Measurements from ENCODE around the gene PCBD2.
"Not testable (repeated sequence)": the region's sequence is repeated elsewhere in the genome, so short reads cannot be mapped to it uniquely, and the experiment has no call there.

The PCBD2 gene

DNA sequence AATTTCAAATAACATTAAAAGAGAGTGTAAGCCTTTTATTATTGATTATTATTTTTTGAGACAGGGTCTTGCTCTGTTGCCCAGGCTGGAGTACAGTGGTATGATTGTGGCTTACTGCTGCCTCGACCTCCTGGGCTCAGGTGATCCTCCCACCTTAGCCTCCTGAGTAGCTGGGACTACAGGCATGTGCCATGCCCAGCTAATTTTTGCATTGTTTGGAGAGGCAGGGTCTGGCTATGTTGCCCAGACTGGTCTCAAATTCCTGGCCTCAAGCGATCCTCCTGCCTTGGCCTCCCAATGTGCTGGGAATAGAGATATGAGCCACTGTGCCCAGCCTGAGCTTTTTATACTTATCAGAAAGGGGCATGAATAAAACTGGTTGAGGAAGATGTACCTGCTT lies 5.8 kb downstream of the PCBD2 start:
- not testable (repeated sequence) for DNase-seq

DNA sequence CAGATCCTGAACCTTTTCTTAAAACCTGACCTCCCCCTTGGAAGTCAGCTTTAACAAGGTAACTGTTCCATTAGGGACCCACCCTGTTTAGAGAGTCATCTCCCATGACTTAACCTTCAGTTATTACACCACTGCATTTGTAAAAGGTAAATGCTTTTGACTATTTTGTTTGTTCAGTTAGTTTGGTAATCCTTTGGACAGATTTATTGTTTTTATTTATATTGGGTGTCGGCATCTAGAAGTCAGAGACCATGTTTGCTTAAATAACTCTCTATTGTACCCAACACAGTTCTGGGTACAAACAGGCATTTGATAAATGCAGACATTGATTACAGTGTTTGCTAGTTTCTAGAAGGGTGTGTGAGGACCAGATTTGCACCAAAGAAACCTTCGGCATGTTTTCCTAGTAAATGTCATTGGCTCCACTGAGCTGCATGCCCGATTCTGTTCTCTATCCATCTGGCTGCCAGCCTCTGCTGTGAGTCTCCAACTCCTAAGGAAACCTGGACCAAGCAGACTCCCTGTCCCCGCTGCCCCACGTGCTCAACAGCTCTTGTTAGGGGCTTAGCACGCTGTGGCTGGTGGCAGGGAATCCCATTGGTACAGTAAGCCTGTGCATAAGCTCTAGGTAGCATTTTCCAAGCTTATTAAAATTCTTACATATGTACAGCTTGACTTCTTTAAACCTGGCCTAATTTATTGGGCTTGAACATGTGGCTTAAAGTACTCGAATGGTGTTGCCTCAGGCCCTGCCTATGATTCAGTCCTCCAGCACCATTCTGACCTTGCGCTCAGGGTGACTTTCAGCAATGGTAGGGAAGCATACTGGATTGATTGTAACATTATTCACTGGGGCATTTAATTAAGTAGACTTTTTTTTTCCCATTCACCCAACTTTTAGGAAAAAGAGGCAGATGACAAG lies 6.6 kb downstream of the PCBD2 start:
- DNase-seq, result no peak

DNA sequence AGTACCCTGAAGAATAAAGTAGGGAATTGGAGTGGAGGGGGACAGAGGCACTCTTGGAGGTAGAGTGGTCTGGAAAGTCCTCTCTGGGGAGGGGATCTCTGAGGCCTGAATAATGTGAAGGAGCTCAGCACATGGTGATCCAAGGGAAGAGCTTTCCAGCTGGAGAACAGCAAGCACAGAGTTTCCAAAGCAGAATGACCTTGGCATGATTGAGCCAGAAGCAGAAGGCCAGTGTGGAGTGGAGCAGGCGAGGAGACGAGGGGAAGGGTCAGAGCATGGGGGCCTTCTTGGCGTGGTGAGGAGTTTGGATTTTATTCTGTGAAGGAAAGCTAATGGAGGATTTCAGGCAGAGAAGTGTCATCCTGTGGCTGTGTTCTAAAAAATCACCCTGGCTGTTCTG lies 8.3 kb downstream of the PCBD2 start:
- DNase-seq, result no peak

GRCh38 chr5:134913795-134914194 lies 8.9 kb downstream of the PCBD2 start:
- no peak for DNase-seq

DNA sequence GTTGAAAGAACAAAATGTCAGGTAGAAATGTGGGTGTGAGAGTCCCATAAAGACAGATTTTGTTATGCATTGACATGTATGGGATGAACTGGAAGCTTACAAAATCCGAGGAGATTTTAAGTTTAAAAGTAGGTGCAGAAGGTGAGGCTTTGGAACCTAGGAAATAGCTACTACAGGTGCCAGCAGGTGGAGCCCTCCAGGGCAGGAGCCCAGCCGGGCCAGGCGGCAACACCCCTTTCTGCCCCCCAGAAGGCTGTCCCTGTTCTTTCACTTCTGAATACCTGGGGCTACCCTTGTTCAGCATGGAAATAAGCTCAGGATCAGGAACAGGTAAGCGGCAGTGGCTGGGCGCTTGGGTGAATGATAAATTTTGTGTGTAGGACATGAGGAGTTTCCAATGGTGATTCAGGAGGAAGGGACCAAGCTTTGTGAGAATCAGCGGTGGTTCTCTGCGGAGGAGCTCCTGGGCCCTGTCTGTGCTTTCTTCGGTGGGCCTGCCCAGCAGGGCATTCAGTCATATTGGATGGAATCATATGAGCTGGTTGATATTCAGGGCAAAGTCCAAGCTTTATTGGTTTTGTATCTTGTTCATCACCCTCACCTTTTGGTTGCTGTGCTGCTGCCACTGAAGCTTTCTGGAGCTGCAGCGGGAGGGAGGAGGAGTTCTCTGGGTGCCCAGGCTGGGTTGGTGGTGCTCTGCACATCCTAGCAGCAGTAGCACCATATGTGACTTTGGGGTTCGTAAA lies 12.3 kb downstream of the PCBD2 start:
- DNase-seq, result no peak

DNA sequence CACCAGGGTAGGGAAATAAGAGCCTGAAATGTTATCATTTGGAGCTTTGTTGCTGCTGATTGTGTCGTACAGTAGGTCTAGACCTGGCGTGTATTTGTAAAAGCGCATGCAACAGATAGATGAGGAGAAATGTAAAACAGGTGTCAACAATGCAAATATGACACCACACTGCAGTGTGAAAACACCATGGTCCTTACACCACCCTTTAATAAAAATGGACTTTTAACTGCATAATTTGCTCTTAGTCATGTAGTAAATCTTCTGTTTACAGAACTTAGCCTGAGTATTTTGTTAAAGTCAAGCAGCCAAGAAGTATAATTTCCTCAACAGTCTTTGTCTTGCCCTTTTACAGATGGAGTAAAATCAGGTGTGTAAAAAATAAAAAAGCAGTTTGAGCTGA lies 13.9 kb downstream of the PCBD2 start:
- no peak for DNase-seq

- no peak for DNase-seq
These were observed 16.1 kb downstream of the PCBD2 start for GRCh38 chr5:134920848-134921575.

GRCh38 chr5:134932508-134932907 lies 27.6 kb downstream of the PCBD2 start:
- no peak for DNase-seq

GRCh38 chr5:134934202-134934601 lies 29.3 kb downstream of the PCBD2 start:
- no peak for DNase-seq

DNA sequence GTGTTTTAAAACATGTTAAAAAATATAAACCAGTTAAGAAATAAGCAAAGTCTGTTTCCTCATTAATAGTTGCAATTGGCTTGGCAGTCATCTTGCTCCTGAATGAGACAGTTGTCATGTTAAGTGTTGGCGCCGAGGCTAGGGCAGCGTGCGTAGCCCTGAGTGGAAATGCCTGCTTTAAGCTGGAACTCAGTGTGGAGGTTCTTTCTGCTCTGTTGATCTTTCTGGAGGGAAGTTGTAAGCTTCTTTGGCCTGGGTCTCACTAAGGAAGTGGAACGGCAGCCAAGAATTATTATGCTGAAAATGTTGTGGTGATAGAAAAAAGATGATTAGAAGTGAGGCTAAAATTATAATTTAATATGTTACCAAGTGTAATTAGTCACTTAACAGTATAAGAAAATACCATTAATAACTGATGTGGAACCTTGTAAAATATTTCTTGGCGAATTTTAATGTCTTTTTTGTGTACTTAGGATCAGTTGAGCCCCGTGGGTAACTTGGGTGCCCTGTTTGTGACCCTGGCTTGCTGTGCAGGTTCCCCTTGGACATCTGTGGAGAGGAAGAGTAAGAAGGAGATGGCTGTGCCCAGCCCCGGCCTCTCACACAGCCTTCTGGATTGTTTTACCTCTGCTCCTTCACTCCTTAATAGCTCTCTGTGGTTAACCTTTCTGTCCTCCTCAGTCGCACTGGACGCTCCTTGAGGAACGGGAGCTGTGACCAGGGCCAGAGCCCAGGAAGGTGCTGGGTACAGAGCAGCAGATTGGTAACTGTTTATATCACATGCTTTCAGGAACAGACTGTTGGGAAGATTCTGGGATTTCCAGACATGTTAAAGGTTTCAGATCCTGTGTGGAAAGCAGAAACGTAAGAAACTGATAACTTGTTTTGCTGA lies 31.0 kb downstream of the PCBD2 start:
- no peak for DNase-seq

DNA sequence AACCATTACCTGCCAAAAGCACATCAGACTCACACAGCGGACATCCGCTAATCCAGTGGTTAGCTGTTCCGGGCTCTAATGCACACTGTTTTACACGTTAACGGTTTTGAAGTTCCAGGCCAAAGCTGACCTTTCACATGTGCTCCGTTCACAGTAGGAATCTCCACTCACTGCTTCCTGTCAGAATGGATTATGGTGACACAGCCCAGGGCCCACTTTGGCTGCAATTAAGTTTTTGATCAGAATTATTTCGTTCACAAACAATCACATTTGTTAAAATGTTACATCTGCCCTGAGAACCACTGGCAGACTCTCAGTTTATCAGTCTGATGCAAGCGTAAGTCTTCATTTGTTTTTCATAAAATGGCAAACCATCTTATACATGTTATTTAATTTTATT lies 32.6 kb downstream of the PCBD2 start:
- DNase-seq, result no peak

DNA sequence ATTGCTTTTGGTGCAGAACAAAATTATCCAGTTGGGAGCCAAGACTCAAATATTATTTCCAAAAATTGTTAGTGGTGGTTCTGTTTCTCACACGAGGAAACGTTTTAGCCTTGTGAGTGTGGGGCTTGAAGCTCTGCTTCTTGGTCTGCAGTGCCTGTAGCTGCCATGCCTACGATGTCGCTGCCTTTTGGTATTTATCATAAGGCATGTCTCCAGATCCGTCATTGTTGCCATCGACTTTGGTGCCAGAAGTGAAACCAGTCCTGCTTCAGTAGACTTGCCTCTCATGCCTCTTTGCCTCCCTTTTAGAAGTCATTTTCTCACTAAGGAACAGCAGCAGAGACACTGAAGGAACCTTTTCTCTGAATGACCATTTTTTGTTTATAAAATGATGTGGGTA lies 33.1 kb downstream of the PCBD2 start:
- no peak for DNase-seq

DNA sequence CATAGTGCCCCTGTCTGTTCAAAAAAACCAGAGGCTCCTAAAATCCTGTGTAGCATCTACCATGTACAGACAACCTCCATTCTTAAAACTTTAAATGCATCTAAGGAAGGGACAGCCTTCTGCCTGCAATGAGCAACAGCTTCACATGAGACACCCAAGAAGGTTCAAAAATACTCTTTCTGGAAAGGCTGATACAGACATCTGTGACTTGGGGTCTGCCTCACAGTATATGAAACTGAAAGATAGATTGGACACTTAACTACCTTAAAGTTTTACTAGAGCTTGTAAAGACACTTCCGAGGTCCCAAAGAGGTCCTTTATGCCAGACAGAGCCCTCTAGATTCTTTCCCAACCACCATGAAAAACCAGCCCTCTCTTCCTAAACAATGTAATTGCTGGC lies 34.6 kb downstream of the PCBD2 start:
- no peak for DNase-seq

DNA sequence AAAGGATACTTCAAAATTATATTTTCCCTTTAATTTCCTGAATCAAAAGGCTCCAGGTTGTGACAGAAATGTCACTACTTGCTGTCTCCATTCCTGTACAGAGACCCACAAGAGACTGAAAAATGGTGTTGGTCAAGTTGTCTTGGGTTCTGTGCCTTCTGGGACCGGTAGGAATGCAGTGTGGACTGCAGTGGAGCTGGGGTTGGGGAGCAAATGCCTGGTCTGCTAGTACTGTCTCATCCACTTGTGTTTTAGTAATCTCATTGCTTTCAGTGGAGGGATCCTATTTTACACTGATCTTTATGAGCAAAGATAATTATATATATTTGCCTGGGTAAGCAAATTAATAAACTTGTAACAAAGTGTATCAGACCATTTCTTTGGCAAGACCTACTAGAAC lies 38.6 kb downstream of the PCBD2 start:
- DNase-seq, result no peak

DNA sequence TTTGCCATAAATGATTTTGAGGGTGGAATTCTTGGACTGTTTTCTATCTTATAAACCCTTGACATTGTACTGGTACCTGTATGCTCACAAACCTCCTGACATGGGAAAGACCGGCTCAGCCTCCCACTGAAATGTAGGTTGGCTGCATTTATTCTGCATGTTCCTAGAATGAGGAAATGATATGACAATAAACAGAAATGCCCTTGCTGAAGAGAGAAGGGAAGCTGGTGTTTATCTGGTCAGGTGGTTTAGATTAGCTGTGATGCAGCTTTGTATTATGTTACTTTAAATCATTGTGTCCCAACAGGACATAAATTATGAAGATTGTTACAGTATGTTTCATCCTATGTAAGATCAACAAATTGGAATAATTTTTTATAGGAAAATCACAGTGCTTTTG lies 39.7 kb downstream of the PCBD2 start:
- no peak for DNase-seq

DNA sequence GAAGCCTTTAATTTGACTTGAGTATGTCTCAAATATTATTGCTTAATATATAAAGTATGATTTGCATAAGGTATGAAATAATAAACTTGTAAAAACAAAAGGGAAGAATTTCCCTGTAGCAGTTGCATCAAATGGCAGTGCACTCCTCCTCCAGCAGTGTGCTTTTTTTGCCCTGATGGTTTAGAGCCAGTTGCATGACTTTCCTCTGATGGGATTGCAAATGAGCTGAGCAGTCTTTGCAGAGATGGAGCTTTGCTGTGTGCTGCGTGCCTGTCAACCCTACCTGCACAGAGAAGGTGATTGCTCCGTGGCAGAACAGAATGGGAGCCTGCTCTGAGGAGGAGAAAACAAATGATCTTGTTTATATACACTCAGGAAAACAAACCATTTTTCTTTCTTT lies 40.1 kb downstream of the PCBD2 start:
- no peak for DNase-seq

DNA sequence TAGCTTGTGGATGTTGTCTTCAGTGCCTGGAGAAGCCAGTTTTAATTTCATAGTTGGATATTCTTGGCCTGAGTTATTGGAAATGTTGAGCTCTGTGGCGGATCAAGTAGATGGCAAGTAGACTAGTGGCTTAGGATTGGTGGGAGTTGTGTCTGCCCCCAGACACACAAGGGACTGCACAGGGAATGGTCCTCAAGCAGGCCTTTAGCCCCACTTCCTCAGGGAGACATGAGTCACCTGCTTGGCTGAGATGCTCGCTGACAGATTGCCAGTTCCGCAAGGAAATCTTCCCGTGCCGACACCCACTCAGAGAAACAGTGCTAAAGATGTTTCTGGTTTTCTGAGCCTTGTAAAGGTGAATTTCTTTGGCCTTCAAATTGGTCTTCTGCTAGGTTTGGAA lies 44.0 kb downstream of the PCBD2 start:
- DNase-seq, result no peak

DNA sequence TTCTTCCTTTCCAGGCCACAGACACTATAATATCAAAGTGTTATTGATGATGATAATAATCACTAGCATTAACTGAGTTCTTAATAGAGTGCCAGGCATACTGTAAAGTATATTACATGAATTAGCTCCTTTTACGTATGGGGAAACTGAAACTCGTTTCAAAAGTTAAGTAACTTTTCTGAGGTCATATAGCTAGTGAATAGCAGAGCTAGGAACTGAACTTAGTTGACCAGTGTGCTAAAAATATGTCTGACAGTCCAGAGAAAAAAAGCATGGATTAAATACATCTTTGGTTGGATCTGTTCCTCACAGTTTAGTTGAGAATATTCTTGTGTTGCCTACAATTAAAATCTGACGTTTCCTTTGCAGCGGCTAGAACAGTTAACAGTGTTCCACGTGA lies 44.4 kb downstream of the PCBD2 start:
- DNase-seq, result no peak

DNA sequence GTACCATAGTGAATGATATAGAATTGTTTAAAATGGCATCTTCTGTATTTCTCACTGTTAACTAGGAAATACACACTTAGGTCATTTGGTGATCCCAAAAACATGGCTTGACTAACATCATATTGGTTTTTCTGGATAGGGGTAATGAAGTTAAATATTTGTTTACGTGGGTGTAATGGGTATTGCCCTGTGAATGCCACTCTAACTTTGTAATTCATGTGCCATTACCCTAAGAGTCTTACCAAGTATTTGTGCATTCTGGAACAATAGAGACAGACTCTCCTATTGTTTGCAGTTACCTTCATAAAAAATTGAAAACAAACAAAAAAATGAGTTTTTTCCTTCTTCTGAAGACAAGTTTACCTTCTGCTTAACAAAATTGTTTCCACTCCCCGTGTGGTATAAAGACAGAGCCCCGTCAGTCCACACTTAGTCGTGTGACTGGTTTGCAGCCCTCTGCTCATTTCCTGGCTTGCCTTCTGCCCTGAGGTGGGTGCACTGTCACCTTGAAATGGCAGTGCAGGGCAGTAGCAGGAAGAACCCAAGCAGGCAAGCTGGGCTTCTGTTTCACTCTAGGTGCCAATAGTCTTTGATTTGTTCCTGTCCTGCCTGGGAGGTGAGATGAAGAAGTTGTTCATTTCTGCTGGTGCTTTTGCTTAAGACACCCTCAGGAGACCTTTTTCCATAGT lies 53.1 kb downstream of the PCBD2 start:
- DNase-seq, result no peak

GRCh38 chr5:134958755-134959154 lies 53.8 kb downstream of the PCBD2 start:
- DNase-seq, result no peak

DNA sequence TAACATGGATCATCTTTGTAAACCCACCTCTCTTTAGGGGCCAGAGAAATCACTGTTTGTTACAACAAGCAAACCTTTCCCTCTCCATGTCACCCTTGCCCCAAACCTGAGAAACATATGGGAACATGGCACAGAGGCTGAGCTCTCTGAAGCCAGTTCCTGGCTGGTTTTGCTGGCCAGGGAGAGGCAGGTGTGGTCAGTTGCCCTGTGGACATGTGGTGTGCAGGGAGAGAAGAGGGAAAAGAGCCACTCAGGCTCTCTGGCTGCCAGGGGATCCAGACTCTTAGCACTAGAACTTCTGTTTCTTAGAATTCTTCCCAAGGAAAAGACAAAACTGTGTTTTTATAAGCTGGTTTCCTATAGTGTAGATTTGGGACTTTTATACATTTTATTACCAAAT lies 58.2 kb downstream of the PCBD2 start:
- DNase-seq, result no peak
